Pancreas (tissue), 10 donors: ENCODE data around the gene COTL1. TPM values are rescaled to one million over a fixed set of nuclear protein-coding genes. Genes with fewer than 3 reads are reported as not detected.
"Not testable (repeated sequence)": the region's sequence is repeated elsewhere in the genome, so short reads cannot be mapped to it uniquely, and the experiment has no call there.

Experiments
- ATAC-seq, 4 donors: fragments of 200-7000 bp; cut with Tn5 transposase; one replicate each; pipeline versions ENCODE4 v1.8.0 to v1.9.1; 2020; ENCODE audit warnings: mild to moderate bottlenecking in 4 of 4, moderate library complexity in 4 of 4
- DNase-seq, 6 donors: peaks; one replicate each; pipeline ENCODE4 v3.0.0-alpha.2; 2020
- FAIRE-seq: peaks from 2 replicates; lab custom pipeline; 2012; peaks lifted over from hg19 to GRCh38; lab: Jason Lieb, UNC
- H3K27ac ChIP-seq, 4 donors: fragments of 200-600 bp; sonication (generic); 1 replicate in 3 of 4; 2 replicates in 1 of 4; pipeline versions ENCODE4 v1.5.0 to v1.8.0; 2020
- H3K27me3 ChIP-seq, 4 donors: fragments of 200-600 bp; one replicate each; pipeline ENCODE4 v1.8.0; 2021
- H3K36me3 ChIP-seq, 3 donors: fragments of 200-600 bp; sonication (generic) in 1 of 3; one replicate each; pipeline versions ENCODE4 v1.5.0 to v1.8.0; 2020 to 2021
- H3K4me1 ChIP-seq, 3 donors: fragments of 200-600 bp; one replicate each; pipeline ENCODE4 v1.8.0; 2021
- H3K4me3 ChIP-seq, 4 donors: fragments of 200-600 bp; sonication (generic) in 2 of 4; one replicate each; pipeline versions ENCODE4 v1.5.0 to v1.8.0; 2020 to 2021
- H3K9me3 ChIP-seq, 4 donors: fragments of 200-600 bp; one replicate each; pipeline ENCODE4 v1.8.0; 2021
- CTCF ChIP-seq, 4 donors: fragments of 200-600 bp; sonication (generic) in 3 of 4; IDR thresholded peaks; one replicate each; pipeline versions ENCODE4 v1.5.0 to v1.8.0; 2021; ENCODE audit warnings: antibody characterized with exemption in 4 of 4
- WGBS, 2 donors: extraction: QIAGEN DNeasy Blood & Tissue Kit; methylation state at CpG; one replicate each; pipeline ENCODE4 v1.1.7; 2013; 5-methylcytosine and 5-hydroxymethylcytosine counted together
- intact Hi-C, 3 donors: fragments of 100-400 bp; cut with DNase I; formaldehyde crosslinking; loops; one replicate each; pipeline versions ENCODE4 v1.11.1 to v1.14.2; 2022
- polyA plus RNA-seq, 2 donors: library from polyadenylated mRNA; stranded (reverse); fragments of 200-250 nt; gene quantifications; one replicate each; pipeline ENCODE4 v1.2.3, GENCODE V29; 2013
- total RNA-seq, 6 donors: library from RNA; stranded (reverse); fragmentation: NEBNext Ultra II Directional in 4 of 6; extraction: Animal tissue kit (Norgen Biotek cat#: 25700) in 4 of 6; gene quantifications; one replicate each; pipeline versions ENCODE4 v1.2.1 to v1.2.4, GENCODE V29; 2021 to 2023
- donor health status: healthy with polysubstance abuse.
- donor health status: DM: no; HTN: no; CAD: no; lungs with moderate emphysema.
- donor health status: DM: no; HTN: no; CAD: no.
- donor health status: control.
- donor health status: control.
- donor health status: Bipolar disorder and iron deficiency.
- donor health status: DM: yes; HTN: yes; CAD: no.
- donor health status: DM: no; HTN: no; CAD: no.
- donor health status: DM: no; HTN: no; CAD: no.
- donor health status: DM: yes; HTN: yes; CAD: no.

The COTL1 gene
- total and polyA plus RNA-seq, 8 donors, result 6.8 to 44.3 (median 19.1) TPM

- Histone ChIP-seq H3K9me3 (no peaks in the 10 kb centered on the region), H3K36me3 (no peaks in the 10 kb centered on the region), H3K27ac (no peak overlapping the region), H3K4me3 (no peak overlapping the region), H3K27me3 (no peaks in the 10 kb centered on the region), H3K4me1 (peaks cover 0 to 7% (median 0%) of the 10 kb centered on the region in 3 donors)
- WGBS, 2 donors, result 94 to 95% methylated on average over 8 of the region's 8 CpGs
- intact Hi-C loops, result no loop called here
- ATAC-seq, result no peak
- no peak for FAIRE-seq
- no peak for DNase-seq
- no peak for TF ChIP-seq CTCF (IDR thresholded peaks at IDR 0.05)
Measured at GRCh38 chr16:84638231-84638806, 20.4 kb upstream of the COTL1 start.

- Histone ChIP-seq H3K9me3 (no peaks in the 10 kb centered on the region), H3K4me1 (peaks cover 0 to 5% (median 0%) of the 10 kb centered on the region in 3 donors), H3K27me3 (no peaks in the 10 kb centered on the region), H3K4me3 (no peak overlapping the region), H3K27ac (no peak overlapping the region), H3K36me3 (no peaks in the 10 kb centered on the region)
- ATAC-seq (no peak), DNase-seq (no peak), FAIRE-seq (no peak)
- 81 to 94% methylated on average over 4 of the region's 4 CpGs for WGBS, 2 donors
- intact Hi-C loops, result no loop called here
- no peak for TF ChIP-seq CTCF (IDR thresholded peaks at IDR 0.05)
Measured at GRCh38 chr16:84637709-84638108, 19.8 kb upstream of the COTL1 start.

GRCh38 chr16:84635702-84636101 is 17.8 kb upstream of the COTL1 start:
- 41 to 43% methylated on average over 8 of the region's 8 CpGs for WGBS, 2 donors
- H3K4me3 ChIP-seq, result no peak overlapping the region
- H3K36me3 ChIP-seq, result no peaks in the 10 kb centered on the region
- H3K27ac ChIP-seq, result no peak overlapping the region
- no peaks in the 10 kb centered on the region for H3K9me3 ChIP-seq
- FAIRE-seq, result no peak
- peak in 1 of 4 donors; percentile 37 for ATAC-seq
- intact Hi-C loops, result no loop called here
- DNase-seq, result no peak
- no peaks in the 10 kb centered on the region for H3K27me3 ChIP-seq
- TF ChIP-seq CTCF (IDR thresholded peaks at IDR 0.05), result no peak
- peaks cover 0 to 5% (median 0%) of the 10 kb centered on the region in 3 donors for H3K4me1 ChIP-seq

GRCh38 chr16:84633622-84634021 is 15.7 kb upstream of the COTL1 start:
- DNase-seq (peak in 4 of 6 donors; percentile 39 to 73 (median 52)), FAIRE-seq (no peak), ATAC-seq (peak; percentile 53 to 77 (median 56))
- H3K4me1 ChIP-seq, result peaks cover 0 to 5% (median 0%) of the 10 kb centered on the region in 3 donors
- H3K9me3 ChIP-seq, result no peaks in the 10 kb centered on the region
- TF ChIP-seq CTCF (IDR thresholded peaks at IDR 0.05), result no peak
- H3K4me3 ChIP-seq, result no peak overlapping the region
- no peaks in the 10 kb centered on the region for H3K36me3 ChIP-seq
- WGBS, 2 donors, result 10 to 12% methylated on average over 9 of the region's 9 CpGs
- intact Hi-C loops, result no loop called here
- H3K27me3 ChIP-seq, result no peaks in the 10 kb centered on the region
- no peak overlapping the region for H3K27ac ChIP-seq

- ATAC-seq, FAIRE-seq, H3K36me3 ChIP-seq, DNase-seq, intact Hi-C loops, H3K27ac ChIP-seq, H3K27me3 ChIP-seq, H3K4me3 ChIP-seq, H3K9me3 ChIP-seq, H3K4me1 ChIP-seq: not testable (repeated sequence)
- WGBS, 2 donors, result 77 to 80% methylated on average over 7 of the region's 7 CpGs
Measured at GRCh38 chr16:84632862-84633261, 15.0 kb upstream of the COTL1 start.
